Measurements from ENCODE around the gene MACROH2A2. TPM values are rescaled to one million over a fixed set of nuclear protein-coding genes. Genes with fewer than 3 reads are reported as not detected.

Gene MACROH2A2
- total RNA-seq, 1 experiment from 2014 or later: not detected

DNA sequence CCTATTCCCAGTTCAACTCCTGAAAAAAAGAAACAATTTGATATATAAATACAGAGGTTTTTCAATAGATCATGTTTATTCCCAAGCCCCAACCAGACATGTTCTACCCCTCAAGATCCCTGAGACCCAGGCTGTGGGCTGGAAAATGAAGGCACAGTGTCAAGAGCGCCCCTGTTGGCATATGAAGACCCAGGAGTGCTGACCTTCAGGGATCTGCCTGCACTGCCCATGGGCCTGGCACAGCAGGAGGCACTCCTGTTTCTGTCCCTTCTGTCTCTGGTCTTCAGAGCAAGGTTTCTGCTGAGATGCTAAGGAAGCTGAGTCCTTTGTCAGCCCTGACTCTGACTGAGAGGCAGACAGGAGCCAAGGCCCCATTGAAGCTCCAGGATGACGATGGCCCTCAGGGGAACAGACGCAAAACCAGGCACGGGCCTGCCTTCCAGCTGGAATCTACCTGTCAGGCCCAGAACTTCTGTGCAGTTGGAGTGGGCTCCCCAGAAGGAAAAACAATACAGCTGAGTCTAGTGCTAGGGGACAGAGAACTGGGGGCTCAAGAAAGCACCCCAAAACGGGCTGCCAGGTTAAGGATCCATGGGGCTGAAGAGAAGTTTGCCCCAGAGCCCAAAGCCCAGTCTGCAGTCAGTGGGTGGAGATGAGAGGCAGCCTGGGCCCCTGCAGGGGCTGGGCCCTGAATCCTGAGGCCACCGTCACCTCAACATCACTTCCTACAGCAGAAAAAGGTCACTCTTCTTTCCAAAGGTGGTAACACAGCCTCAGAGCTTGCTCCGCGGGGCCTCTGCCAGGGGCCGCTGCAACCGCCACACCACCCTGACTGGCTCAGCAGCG, 86.7 kb downstream of the MACROH2A2 start:
- Histone ChIP-seq H3K79me2 (ENCODE audit: low read length) (peaks cover 15% of the 10 kb centered on the region), H3K9ac (ENCODE audit: low read length) (no peak overlapping the region), H3K4me2 (ENCODE audit: low read depth, low read length, poor library complexity, severe bottlenecking) (no peak overlapping the region), H3K4me1 (ENCODE audit: low read length) (peaks cover 3% of the 10 kb centered on the region), H3K27me3 (ENCODE audit: low read length) (no peaks in the 10 kb centered on the region), H3K4me3 (ENCODE audit: low read length) (no peak overlapping the region), H3K9me2 (replicated peaks; ENCODE audit: insufficient read depth, low read length) (no peaks in the 10 kb centered on the region), H4K20me1 (ENCODE audit: insufficient read depth, low read depth, low read length) (no peaks in the 10 kb centered on the region), H3K9me3 (ENCODE audit: low read length) (no peaks in the 10 kb centered on the region), H3K36me3 (ENCODE audit: insufficient read depth, low read length) (no peaks in the 10 kb centered on the region), H3K27ac (ENCODE audit: low read length) (no peak overlapping the region), H2AFZ (ENCODE audit: low read length) (no peak overlapping the region)
- DNase-seq: no peak

DNA sequence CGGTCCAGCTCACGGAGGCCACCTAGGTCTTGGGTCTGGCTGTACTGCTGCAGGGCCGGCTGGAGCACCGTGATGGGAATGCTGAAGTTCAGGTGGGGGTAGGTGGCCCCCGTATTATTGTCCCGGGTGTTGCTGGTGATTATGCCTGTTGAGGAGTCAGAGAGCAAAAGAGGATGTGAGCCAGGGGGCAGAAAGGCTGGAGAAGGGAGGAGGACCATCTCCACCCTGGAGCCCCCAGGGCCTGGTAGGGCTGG, 87.3 kb downstream of the MACROH2A2 start:
- Histone ChIP-seq H3K9ac (ENCODE audit: low read length) (no peak overlapping the region), H3K4me1 (ENCODE audit: low read length) (peaks cover 8% of the 10 kb centered on the region), H2AFZ (ENCODE audit: low read length) (no peak overlapping the region), H3K9me2 (replicated peaks; ENCODE audit: insufficient read depth, low read length) (no peaks in the 10 kb centered on the region), H3K27ac (ENCODE audit: low read length) (no peak overlapping the region), H3K36me3 (ENCODE audit: insufficient read depth, low read length) (no peaks in the 10 kb centered on the region), H3K27me3 (ENCODE audit: low read length) (no peaks in the 10 kb centered on the region), H3K79me2 (ENCODE audit: low read length) (peaks cover 21% of the 10 kb centered on the region), H3K4me3 (ENCODE audit: low read length) (no peak overlapping the region), H3K9me3 (ENCODE audit: low read length) (no peaks in the 10 kb centered on the region), H4K20me1 (ENCODE audit: insufficient read depth, low read depth, low read length) (no peaks in the 10 kb centered on the region), H3K4me2 (ENCODE audit: low read depth, low read length, poor library complexity, severe bottlenecking) (no peak overlapping the region)
- DNase-seq: no peak

DNA sequence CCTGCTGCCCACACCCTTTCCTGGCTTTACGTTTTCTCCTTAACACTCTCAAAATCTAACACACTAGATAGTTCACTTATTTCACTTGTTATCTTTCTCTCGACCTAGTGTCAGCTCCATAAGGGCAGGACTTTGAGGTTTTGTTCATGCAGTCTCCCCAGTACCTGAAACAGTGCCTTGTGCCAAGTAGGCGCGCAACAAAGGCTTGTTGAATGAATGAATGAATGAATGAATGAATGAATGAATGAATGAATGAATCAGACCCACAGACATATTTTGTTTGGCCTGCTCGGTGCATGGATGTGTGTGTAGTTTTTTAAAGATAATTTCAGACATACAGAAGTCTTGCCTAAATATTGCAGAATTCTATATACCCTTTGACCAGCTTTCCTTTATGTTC, 87.7 kb downstream of the MACROH2A2 start:
- Histone ChIP-seq H3K4me1 (ENCODE audit: low read length) (peaks cover 12% of the 10 kb centered on the region), H3K27me3 (ENCODE audit: low read length) (no peaks in the 10 kb centered on the region), H3K36me3 (ENCODE audit: insufficient read depth, low read length) (no peaks in the 10 kb centered on the region), H3K9me2 (replicated peaks; ENCODE audit: insufficient read depth, low read length) (no peaks in the 10 kb centered on the region), H3K27ac (ENCODE audit: low read length) (no peak overlapping the region), H3K9me3 (ENCODE audit: low read length) (no peaks in the 10 kb centered on the region), H3K4me2 (ENCODE audit: low read depth, low read length, poor library complexity, severe bottlenecking) (no peak overlapping the region), H3K4me3 (ENCODE audit: low read length) (no peak overlapping the region), H3K9ac (ENCODE audit: low read length) (no peak overlapping the region), H4K20me1 (ENCODE audit: insufficient read depth, low read depth, low read length) (no peaks in the 10 kb centered on the region), H2AFZ (ENCODE audit: low read length) (no peak overlapping the region), H3K79me2 (ENCODE audit: low read length) (peaks cover 25% of the 10 kb centered on the region)
- no peak for DNase-seq

DNA sequence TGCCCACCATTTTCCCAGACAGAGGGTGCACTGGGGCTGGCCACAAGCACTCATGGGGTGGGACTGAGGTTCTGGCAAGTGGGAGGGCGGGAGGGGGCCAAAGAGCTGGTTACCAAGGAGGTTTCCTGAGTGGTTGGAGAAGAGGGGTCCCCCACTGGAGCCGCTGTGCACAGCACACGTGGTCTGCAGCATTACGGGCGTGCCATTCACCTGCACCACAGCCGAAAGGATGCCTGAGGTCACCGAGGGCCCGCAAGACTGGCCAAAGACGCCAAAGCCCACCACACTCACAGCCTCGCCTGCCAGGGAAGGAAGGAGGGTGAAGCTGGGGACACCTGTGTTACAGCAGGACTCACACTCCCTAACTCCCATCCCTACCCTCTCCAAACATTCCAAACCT, 89.9 kb downstream of the MACROH2A2 start:
- no peaks in the 10 kb centered on the region for H3K9me2 ChIP-seq (replicated peaks; ENCODE audit: insufficient read depth, low read length)
- no peak overlapping the region for H3K27ac ChIP-seq (ENCODE audit: low read length)
- H3K36me3 ChIP-seq (ENCODE audit: insufficient read depth, low read length): no peaks in the 10 kb centered on the region
- H3K27me3 ChIP-seq (ENCODE audit: low read length): no peaks in the 10 kb centered on the region
- H4K20me1 ChIP-seq (ENCODE audit: insufficient read depth, low read depth, low read length): no peaks in the 10 kb centered on the region
- H3K4me3 ChIP-seq (ENCODE audit: low read length): no peak overlapping the region
- no peak for DNase-seq
- no peaks in the 10 kb centered on the region for H3K9me3 ChIP-seq (ENCODE audit: low read length)
- H3K79me2 ChIP-seq (ENCODE audit: low read length): peaks cover 35% of the 10 kb centered on the region
- H3K9ac ChIP-seq (ENCODE audit: low read length): no peak overlapping the region
- no peak overlapping the region for H3K4me2 ChIP-seq (ENCODE audit: low read depth, low read length, poor library complexity, severe bottlenecking)
- no peak overlapping the region for H2AFZ ChIP-seq (ENCODE audit: low read length)
- H3K4me1 ChIP-seq (ENCODE audit: low read length): peaks cover 23% of the 10 kb centered on the region

DNA sequence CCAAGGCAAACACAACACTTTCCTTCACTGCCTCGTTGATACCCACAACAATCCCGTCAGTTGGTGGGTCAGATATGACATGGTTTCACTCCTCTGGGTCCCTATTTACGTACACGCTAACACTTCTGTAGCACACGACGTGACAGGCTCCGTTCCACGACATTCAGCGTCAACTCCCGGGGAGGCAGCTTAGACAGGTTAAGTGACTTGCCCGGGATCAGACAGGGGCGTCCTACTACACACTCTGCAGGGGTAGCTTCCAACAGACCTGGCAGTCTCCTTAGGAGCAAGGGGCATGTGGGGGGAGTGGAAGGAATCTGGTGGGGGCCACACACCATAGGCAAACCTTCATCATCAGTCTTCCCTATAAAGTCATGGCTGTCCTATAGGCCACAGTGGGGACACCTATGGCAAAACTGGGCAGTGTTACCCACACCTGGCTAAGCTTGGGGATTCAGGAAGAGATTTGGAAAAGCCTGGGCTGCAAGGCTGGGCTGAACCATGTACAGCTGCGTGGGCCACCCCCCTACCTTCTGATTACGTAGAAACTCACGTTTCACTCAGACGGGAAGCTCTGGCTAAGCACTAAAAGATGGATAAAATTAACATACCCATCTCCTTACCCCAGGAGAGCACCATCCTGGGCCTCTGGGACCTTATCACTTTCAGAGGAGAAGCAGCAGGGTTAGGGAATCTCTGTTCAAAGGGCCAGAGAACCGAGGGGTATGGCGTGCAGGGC, 91.9 kb downstream of the MACROH2A2 start:
- no peaks in the 10 kb centered on the region for H4K20me1 ChIP-seq (ENCODE audit: insufficient read depth, low read depth, low read length)
- H3K9me2 ChIP-seq (replicated peaks; ENCODE audit: insufficient read depth, low read length): no peaks in the 10 kb centered on the region
- no peaks in the 10 kb centered on the region for H3K27me3 ChIP-seq (ENCODE audit: low read length)
- peak overlapping the region; percentile 100 for H3K9ac ChIP-seq (ENCODE audit: low read length)
- no peak overlapping the region for H2AFZ ChIP-seq (ENCODE audit: low read length)
- peaks cover 23% of the 10 kb centered on the region for H3K4me1 ChIP-seq (ENCODE audit: low read length)
- H3K79me2 ChIP-seq (ENCODE audit: low read length): peaks cover 35% of the 10 kb centered on the region
- no peaks in the 10 kb centered on the region for H3K9me3 ChIP-seq (ENCODE audit: low read length)
- H3K36me3 ChIP-seq (ENCODE audit: insufficient read depth, low read length): no peaks in the 10 kb centered on the region; the same call in 1 of the 2 replicates
- DNase-seq: no peak
- H3K27ac ChIP-seq (ENCODE audit: low read length): peak overlapping the region; percentile 89
- H3K4me2 ChIP-seq (ENCODE audit: low read depth, low read length, poor library complexity, severe bottlenecking): peak overlapping the region; percentile 100
- peak overlapping the region; percentile 89 for H3K4me3 ChIP-seq (ENCODE audit: low read length)

DNA sequence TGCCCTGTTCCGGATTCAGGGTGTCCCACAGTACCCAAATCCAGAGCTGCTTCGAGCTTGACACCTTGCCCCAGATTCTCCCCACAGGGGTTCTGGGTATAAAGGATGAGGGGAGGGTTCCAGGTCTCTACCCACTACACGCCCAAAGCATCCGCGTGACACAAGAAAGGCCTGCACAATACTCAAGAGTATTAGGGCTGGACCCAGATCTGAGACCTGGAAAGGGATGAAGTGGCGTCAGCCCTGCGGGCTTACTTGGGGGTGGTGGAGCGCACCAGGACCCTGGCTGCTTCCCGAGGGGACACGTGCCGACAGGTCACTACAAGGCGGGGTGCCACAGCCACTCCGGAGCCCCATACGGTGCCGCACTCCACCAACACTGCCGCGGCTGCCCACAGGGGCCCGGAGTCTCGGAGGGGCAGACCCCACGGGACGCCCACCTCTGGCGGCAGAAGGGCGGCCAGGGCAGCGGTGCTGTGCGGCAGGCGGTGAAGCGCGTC, 92.6 kb downstream of the MACROH2A2 start:
- no peak for DNase-seq
- no peak overlapping the region; the same call in 1 of the 2 replicates for H2AFZ ChIP-seq (ENCODE audit: low read length)
- no peaks in the 10 kb centered on the region for H3K9me3 ChIP-seq (ENCODE audit: low read length)
- H3K27me3 ChIP-seq (ENCODE audit: low read length): no peaks in the 10 kb centered on the region
- H3K9me2 ChIP-seq (replicated peaks; ENCODE audit: insufficient read depth, low read length): no peaks in the 10 kb centered on the region
- peak overlapping the region; percentile 89 for H3K4me3 ChIP-seq (ENCODE audit: low read length)
- H3K9ac ChIP-seq (ENCODE audit: low read length): peak overlapping the region; percentile 100
- peaks cover 23% of the 10 kb centered on the region for H3K4me1 ChIP-seq (ENCODE audit: low read length)
- H3K4me2 ChIP-seq (ENCODE audit: low read depth, low read length, poor library complexity, severe bottlenecking): peak overlapping the region; percentile 100
- H3K79me2 ChIP-seq (ENCODE audit: low read length): peaks cover 40% of the 10 kb centered on the region
- H4K20me1 ChIP-seq (ENCODE audit: insufficient read depth, low read depth, low read length): no peaks in the 10 kb centered on the region
- peaks cover 5% of the 10 kb centered on the region; the same call in 1 of the 2 replicates for H3K36me3 ChIP-seq (ENCODE audit: insufficient read depth, low read length)
- H3K27ac ChIP-seq (ENCODE audit: low read length): peak overlapping the region; percentile 89

DNA sequence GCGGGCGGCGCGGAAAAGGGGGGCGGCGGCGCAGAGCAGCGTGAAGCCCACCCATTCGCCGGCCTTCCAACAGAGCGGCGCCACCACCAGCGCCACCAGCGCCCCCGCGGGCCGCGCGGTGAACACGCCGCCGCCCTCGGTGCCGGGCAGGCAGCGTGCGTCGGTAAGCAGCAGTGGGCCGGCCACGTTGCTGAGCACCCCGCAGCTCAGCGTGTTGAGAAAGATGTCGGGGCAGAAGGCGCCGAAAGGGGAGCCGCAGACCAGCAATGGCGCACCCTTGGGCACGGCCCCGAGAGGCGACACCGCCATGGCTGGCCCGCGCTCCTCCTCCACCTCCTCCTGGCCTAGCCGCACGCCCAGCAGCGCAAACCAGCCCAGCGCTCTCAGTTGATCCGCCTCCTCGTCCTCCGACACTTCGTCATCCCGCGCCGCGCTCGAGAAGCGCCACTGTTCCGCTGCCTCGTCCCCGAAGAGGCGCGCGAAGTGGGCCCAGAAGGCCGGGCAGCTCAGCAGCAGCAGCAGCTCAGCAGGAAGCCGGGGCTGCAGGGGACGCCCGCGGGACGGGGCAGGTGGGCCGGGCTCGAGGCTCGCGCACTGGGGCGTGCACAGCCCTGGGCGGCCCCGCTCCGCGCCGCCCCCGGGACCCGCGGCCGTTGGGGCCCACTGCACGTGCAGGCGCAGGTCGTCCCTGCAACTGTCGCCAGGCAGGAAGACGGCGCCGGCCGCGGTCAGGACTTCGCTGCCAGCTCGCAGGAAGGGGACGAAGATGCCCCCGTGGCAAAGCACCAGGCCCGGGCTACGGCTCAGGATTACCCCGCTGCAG, 93.2 kb downstream of the MACROH2A2 start:
- Histone ChIP-seq H3K9me3 (ENCODE audit: low read length) (no peaks in the 10 kb centered on the region), H4K20me1 (ENCODE audit: insufficient read depth, low read depth, low read length) (no peaks in the 10 kb centered on the region), H3K4me3 (ENCODE audit: low read length) (peak overlapping the region; percentile 89), H3K4me2 (ENCODE audit: low read depth, low read length, poor library complexity, severe bottlenecking) (peak overlapping the region; percentile 100), H3K27me3 (ENCODE audit: low read length) (no peaks in the 10 kb centered on the region), H3K4me1 (ENCODE audit: low read length) (peaks cover 23% of the 10 kb centered on the region), H3K79me2 (ENCODE audit: low read length) (peaks cover 47% of the 10 kb centered on the region), H3K9ac (ENCODE audit: low read length) (peak overlapping the region; percentile 100), H2AFZ (ENCODE audit: low read length) (peak overlapping the region; percentile 30; the same call in 1 of the 2 replicates), H3K27ac (ENCODE audit: low read length) (peak overlapping the region; percentile 89), H3K36me3 (ENCODE audit: insufficient read depth, low read length) (peaks cover 12% of the 10 kb centered on the region; the same call in 1 of the 2 replicates), H3K9me2 (replicated peaks; ENCODE audit: insufficient read depth, low read length) (no peaks in the 10 kb centered on the region)
- peak; percentile 90 for DNase-seq

Data from Karpas-422 (cell line).